Spleen (tissue), 11 donors: ENCODE results near the gene FPR1. TPM values are rescaled to one million over a fixed set of nuclear protein-coding genes. Genes with fewer than 3 reads are reported as not detected.

Source experiments
- DNase-seq: peaks from one replicate; pipeline ENCODE4 v3.0.0-alpha.2; 2020
- H3K27ac ChIP-seq, 8 donors: fragments of 200-600 bp; sonication (generic) in 7 of 8; 1 replicate in 4 of 8; 2 replicates in 4 of 8; pipeline versions ENCODE4 v1.5.0 to v1.8.0; 2016 to 2021; ENCODE audit warnings: inconsistent platforms in 4 of 8, mild to moderate bottlenecking in 4 of 8, moderate library complexity in 1 of 8
- H3K27me3 ChIP-seq, 7 donors: fragments of 200-600 bp; sonication (generic) in 6 of 7; replicated peaks in 1 of 7; 1 replicate in 4 of 7; 2 replicates in 3 of 7; pipeline versions ENCODE4 v1.5.0 to v1.8.0; 2016 to 2021; ENCODE audit warnings: inconsistent platforms in 3 of 7, mild to moderate bottlenecking in 1 of 7
- H3K36me3 ChIP-seq, 6 donors: fragments of 200-600 bp; sonication (generic) in 5 of 6; 1 replicate in 4 of 6; 2 replicates in 2 of 6; pipeline versions ENCODE4 v1.5.0 to v1.8.0; 2016 to 2021; ENCODE audit warnings: inconsistent platforms in 2 of 6
- H3K4me1 ChIP-seq, 6 donors: fragments of 200-600 bp; sonication (generic) in 5 of 6; 1 replicate in 3 of 6; 2 replicates in 3 of 6; pipeline versions ENCODE4 v1.5.0 to v1.8.0; 2016 to 2021; ENCODE audit warnings: inconsistent platforms in 3 of 6
- H3K4me3 ChIP-seq, 8 donors: fragments of 200-600 bp; sonication (generic) in 7 of 8; 1 replicate in 4 of 8; 2 replicates in 4 of 8; pipeline versions ENCODE4 v1.5.0 to v1.8.0; 2016 to 2021; ENCODE audit warnings: inconsistent platforms in 4 of 8, mild to moderate bottlenecking in 4 of 8, moderate library complexity in 2 of 8
- H3K9me3 ChIP-seq, 8 donors: fragments of 200-600 bp; sonication (generic) in 7 of 8; 1 replicate in 4 of 8; 2 replicates in 4 of 8; pipeline versions ENCODE4 v1.5.0 to v1.8.0; 2016 to 2021; ENCODE audit warnings: inconsistent platforms in 4 of 8
- CTCF ChIP-seq, 11 experiments: fragments of 200-600 bp in 7 of 11; fragments of 450-650 bp in 4 of 11; sonication (generic) in 4 of 11; IDR thresholded peaks in 8 of 11; conservative IDR thresholded peaks in 3 of 11; 1 replicate in 7 of 11; 2 replicates in 4 of 11; pipeline versions ENCODE4 v1.4.0 to v1.8.0; 2016 to 2021; ENCODE audit warnings: antibody characterized with exemption in 11 of 11, inconsistent platforms in 4 of 11, mild to moderate bottlenecking in 1 of 11
- POLR2A ChIP-seq, 3 donors: fragments of 450-650 bp; IDR thresholded peaks; one replicate each; pipeline ENCODE4 v1.5.1; 2017; ENCODE audit warnings: antibody characterized with exemption in 3 of 3, mild to moderate bottlenecking in 1 of 3
- POLR2AphosphoS5 ChIP-seq, 3 donors: sonication (generic); formaldehyde crosslinking; IDR thresholded peaks; one replicate each; pipeline ENCODE4 v1.5.1; 2017; ENCODE audit warnings: antibody characterized with exemption in 3 of 3
- WGBS, 5 donors: extraction: QIAGEN DNeasy Blood & Tissue Kit in 3 of 5; methylation state at CpG; one replicate each; pipeline versions ENCODE4 v1.1.5 to v1.1.7; 2013 to 2018; 5-methylcytosine and 5-hydroxymethylcytosine counted together
- intact Hi-C: fragments of 100-400 bp; cut with DNase I; formaldehyde crosslinking; loops from one replicate; pipeline ENCODE4 v1.15.0; 2023; ENCODE audit warnings: low total_unique reads
- polyA plus RNA-seq, 3 donors: library from polyadenylated mRNA; stranded (reverse); fragments of 200-250 nt; gene quantifications; one replicate each; pipeline ENCODE4 v1.2.1, GENCODE V29; 2013
- total RNA-seq, 7 donors: library from RNA; depleted of rRNA in 3 of 7; stranded (reverse); fragments of >200 nt in 3 of 7; fragmentation: NEBNext Ultra II Directional in 4 of 7; extraction: Animal tissue kit (Norgen Biotek cat#: 25700) in 4 of 7; gene quantifications; one replicate each; pipeline versions ENCODE4 v1.1.0 to v1.2.1, GENCODE V29; 2016 to 2021
- donor health status: healthy with polysubstance abuse.
- donor health status: DM: no; HTN: no; CAD: no; lungs with moderate emphysema.
- donor health status: DM: no; HTN: no; CAD: no.
- donor health status: Bipolar disorder and iron deficiency.
- donor health status: healthy.
- donor health status: DM: no; HTN: no; CAD: no.
- donor health status: DM: yes; HTN: yes; CAD: no.

The FPR1 gene
- total and polyA plus RNA-seq, 10 donors, result 7.2 to 344 (median 124) TPM

- peaks cover 16 to 45% (median 31%) of the 10 kb centered on the region in 6 donors for H3K4me1 ChIP-seq
- H3K27me3 ChIP-seq, result peaks cover 0 to 21% (median 7%) of the 10 kb centered on the region in 7 donors
- H3K9me3 ChIP-seq, result no peaks in the 10 kb centered on the region
- H3K36me3 ChIP-seq, result peaks cover 0 to 69% (median 7%) of the 10 kb centered on the region in 6 donors
- intact Hi-C loops, result no loop called here
- no peak for DNase-seq
- H3K27ac ChIP-seq, result peak overlapping the region in 1 of 8 donors; percentile 91
- H3K4me3 ChIP-seq, result no peak overlapping the region
- TF ChIP-seq CTCF (IDR thresholded peaks at IDR 0.05 in 8 of 11, conservative IDR thresholded peaks at IDR 0.05 in 3 of 11) (no peak), POLR2A (IDR thresholded peaks at IDR 0.05) (no peak), POLR2AphosphoS5 (IDR thresholded peaks at IDR 0.05) (no peak)
- 82 to 91% (median 86%) methylated on average over 12 of the region's 12 CpGs for WGBS, 5 donors
These were observed 50.1 kb downstream of the FPR1 start for GRCh38 chr19:51701468-51702100.

- no peak for DNase-seq
- Histone ChIP-seq H3K4me1 (peaks cover 11 to 36% (median 17%) of the 10 kb centered on the region in 6 donors), H3K4me3 (no peak overlapping the region), H3K9me3 (no peaks in the 10 kb centered on the region), H3K27ac (no peak overlapping the region), H3K36me3 (peaks cover 0 to 77% (median 1%) of the 10 kb centered on the region in 6 donors), H3K27me3 (peaks cover 0 to 21% (median 7%) of the 10 kb centered on the region in 7 donors)
- intact Hi-C loops, result no loop called here
- 89 to 94% (median 92%) methylated on average over 5 of the region's 5 CpGs for WGBS, 5 donors
- no peak for TF ChIP-seq POLR2AphosphoS5 (IDR thresholded peaks at IDR 0.05)
- no peak for TF ChIP-seq POLR2A (IDR thresholded peaks at IDR 0.05)
- TF ChIP-seq CTCF (IDR thresholded peaks at IDR 0.05 in 8 of 11, conservative IDR thresholded peaks at IDR 0.05 in 3 of 11), result no peak
These were observed 52.5 kb downstream of the FPR1 start for GRCh38 chr19:51699170-51699569.

- Histone ChIP-seq H3K9me3 (no peaks in the 10 kb centered on the region), H3K4me1 (peaks cover 8 to 37% (median 15%) of the 10 kb centered on the region in 6 donors), H3K27ac (no peak overlapping the region), H3K36me3 (peaks cover 0 to 82% (median 1%) of the 10 kb centered on the region in 6 donors), H3K4me3 (no peak overlapping the region), H3K27me3 (peaks cover 0 to 18% (median 7%) of the 10 kb centered on the region in 7 donors)
- no peak for DNase-seq
- 80 to 97% (median 95%) methylated on average over 5 of the region's 5 CpGs for WGBS, 5 donors
- intact Hi-C loops, result no loop called here
- TF ChIP-seq CTCF (IDR thresholded peaks at IDR 0.05 in 8 of 11, conservative IDR thresholded peaks at IDR 0.05 in 3 of 11) (no peak), POLR2A (IDR thresholded peaks at IDR 0.05) (no peak), POLR2AphosphoS5 (IDR thresholded peaks at IDR 0.05) (no peak)
These were observed 53.4 kb downstream of the FPR1 start for GRCh38 chr19:51698296-51698695.

- no peak for DNase-seq
- Histone ChIP-seq H3K4me1 (peaks cover 2 to 37% (median 11%) of the 10 kb centered on the region in 6 donors), H3K36me3 (peaks cover 0 to 83% (median 1%) of the 10 kb centered on the region in 6 donors)
These were observed 54.4 kb downstream of the FPR1 start for GRCh38 chr19:51697169-51697776.

More at GRCh38 chr19:51697169-51697776, 54.4 kb downstream of the FPR1 start:
- Histone ChIP-seq H3K27me3 (peaks cover 0 to 13% (median 0%) of the 10 kb centered on the region in 7 donors), H3K27ac (no peak overlapping the region), H3K4me3 (no peak overlapping the region), H3K9me3 (no peaks in the 10 kb centered on the region)
- WGBS, 5 donors, result 78 to 91% (median 89%) methylated on average over 9 of the region's 9 CpGs
- TF ChIP-seq POLR2A (IDR thresholded peaks at IDR 0.05) (no peak), CTCF (IDR thresholded peaks at IDR 0.05 in 8 of 11, conservative IDR thresholded peaks at IDR 0.05 in 3 of 11) (no peak), POLR2AphosphoS5 (IDR thresholded peaks at IDR 0.05) (no peak)
- intact Hi-C loops, result no loop called here
